CD4-positive, alpha-beta T cell treated with Interleukin-4 for 4 hours (primary cell): ENCODE data around the gene ZFHX3.
"Not testable (repeated sequence)": the region's sequence is repeated elsewhere in the genome, so short reads cannot be mapped to it uniquely, and the experiment has no call there.

ENCODE experiments used
- DNase-seq: peaks from one replicate; pipeline ENCODE4 v3.0.0-alpha.2; 2020

The ZFHX3 gene

DNA sequence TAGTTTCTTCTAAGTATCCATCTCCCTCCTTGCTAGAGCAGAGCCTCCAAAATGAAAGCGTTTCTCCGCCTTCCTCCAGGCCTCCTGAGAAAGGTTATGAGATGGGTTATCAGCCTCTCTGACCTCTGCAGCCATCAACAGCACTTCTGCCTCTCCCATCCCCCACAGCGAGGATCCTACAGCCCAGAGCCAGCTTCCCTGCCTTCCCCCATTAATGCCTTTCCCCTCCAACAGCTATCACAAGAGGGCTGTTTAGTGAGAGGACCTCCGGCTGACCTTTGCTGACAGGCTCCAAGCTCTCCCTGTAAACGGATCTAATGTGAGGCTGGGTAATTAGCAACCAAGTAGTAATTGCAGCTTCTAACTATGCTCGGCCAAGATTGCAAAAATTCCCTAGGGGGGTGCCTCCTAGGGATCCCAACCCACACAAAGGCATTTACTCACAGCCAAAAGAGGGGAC, 55.8 kb downstream of the ZFHX3 start:
- no peak for DNase-seq

DNA sequence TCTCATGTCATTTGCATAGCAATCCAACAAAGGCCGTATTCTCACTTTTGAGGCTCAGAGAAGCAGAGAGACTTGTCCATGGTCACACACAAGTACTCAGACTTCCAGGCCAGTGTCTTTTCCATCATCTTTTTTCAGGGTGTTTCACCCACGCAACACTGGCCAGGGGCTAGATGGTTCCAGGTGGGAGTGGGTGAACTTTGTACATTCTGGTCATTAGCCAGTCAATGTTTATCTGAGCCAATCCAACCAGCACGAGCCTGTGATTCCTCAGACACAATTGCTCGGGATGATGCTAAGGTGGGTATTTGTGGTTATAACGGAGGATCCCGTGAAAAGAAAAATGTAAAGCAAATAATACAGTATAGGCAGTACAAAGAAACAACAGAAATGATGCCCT, 56.3 kb downstream of the ZFHX3 start:
- no peak for DNase-seq

DNA sequence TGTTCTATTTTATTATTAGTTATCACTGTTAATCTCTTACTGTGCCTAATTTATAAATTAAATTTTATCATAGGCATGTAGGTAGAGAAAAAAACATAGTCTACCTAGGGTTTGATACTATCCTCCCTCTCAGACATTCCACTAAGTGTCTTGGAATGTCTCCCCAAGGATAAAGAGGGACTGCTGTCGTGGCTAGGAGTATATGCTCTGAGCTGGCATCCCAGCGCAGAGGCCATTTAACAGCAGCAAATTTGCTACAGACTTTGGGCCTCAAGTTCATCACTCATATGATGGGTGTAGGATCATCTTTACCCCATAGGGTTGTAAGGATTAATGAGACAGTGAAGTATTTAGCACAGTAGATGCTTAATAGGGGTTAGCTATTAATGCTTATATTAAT, 56.7 kb downstream of the ZFHX3 start:
- no peak for DNase-seq

DNA sequence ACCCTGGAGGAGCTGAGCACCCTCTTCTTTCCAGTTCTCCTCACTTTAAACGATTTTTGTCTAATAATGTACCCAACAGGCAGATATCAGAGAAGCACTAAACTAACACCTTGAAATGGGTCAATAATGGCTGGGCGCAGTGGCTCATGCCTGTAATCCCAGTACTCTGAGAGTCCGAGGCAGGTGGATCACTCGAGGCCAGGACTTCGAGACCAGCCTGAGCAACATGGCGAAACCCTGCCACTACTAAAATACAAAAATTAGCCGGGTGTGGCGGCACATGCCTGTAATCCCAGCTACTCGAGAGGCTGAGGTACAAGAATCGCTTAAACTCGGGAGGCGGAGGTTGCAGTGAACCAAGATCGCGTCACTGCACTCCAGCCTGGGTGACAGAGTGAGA, 57.4 kb downstream of the ZFHX3 start:
- no peak for DNase-seq

DNA sequence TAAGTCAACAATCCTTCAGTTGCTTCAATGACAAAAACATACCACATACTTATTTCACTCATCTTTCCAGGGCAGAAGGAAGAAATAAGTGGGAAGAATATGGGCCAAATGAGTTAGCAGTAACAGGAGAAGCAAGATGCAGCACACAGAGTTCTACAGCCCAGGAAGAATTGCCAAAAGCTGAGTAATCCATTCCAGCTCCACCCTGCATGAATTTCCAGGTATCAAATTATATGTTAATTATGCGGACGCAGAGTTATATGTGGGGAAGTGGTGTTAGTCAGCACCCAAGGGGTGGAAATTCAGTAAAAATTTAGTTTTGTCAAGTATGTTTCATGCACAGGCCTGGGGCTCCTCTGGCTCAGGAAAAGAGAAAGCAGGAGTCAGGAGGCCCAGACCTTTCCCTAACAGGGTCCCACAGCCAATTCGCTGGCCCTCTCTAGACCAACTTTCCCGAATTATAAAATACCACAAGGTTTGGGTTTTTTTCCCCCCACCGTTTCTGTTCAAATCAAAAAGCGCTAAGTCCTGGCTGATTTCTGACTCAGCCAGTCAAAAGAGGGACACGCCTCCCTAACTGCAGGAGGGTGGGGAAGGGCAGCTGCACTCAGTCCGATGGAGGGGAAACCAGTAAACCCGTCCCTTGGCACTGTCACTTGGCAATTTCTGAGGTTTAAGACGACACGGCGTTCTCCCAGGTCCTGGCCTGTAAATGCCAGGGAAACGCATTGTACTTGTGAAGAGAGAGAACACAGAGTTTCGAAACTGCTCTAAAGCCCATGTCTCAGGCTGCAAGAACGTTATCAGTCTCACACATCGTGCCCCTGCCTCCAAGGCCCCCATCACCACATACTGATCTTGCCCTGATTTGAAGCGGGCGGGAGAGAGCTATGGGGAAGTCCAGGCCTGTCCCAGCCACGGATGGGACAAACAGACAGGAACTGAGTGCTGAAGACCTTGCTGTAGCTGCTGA, 58.1 kb downstream of the ZFHX3 start:
- DNase-seq, result no peak

DNA sequence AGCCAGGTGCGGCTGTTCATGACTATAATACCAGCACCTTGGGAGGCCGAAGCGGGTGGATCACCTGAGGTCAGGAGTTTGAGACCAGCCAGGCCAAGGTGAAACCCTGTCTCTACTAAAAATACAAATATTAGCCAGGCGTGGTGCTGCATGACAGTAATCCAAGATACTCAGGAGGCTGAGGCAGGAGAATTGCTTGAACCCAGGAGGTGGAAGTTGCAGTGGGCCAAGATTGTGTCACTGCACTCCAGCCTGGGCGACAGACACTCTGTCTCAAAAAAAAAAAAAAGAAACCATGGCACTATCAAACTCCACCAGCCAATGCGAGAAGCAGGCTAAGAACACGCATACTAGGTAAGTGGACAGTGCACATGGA, 58.7 kb downstream of the ZFHX3 start:
- DNase-seq, result not testable (repeated sequence)

DNA sequence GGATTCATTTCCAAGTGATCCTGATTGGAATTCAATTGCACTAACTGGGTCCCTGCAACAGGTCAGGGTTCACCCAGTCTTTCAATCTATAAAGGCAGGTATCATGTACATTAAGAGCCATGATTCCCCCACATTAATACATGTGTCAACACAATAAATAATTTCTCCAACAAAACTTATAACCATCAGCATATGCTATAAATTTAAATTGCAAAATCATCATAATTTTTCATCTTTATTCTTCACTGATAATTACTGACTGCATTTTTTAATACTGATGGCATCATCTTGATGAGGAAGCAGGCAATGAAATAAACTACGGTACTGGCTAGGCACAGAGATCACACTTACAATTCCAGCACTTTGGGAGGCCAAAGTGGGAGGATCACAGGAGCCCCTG, 59.4 kb downstream of the ZFHX3 start:
- no peak for DNase-seq

DNA sequence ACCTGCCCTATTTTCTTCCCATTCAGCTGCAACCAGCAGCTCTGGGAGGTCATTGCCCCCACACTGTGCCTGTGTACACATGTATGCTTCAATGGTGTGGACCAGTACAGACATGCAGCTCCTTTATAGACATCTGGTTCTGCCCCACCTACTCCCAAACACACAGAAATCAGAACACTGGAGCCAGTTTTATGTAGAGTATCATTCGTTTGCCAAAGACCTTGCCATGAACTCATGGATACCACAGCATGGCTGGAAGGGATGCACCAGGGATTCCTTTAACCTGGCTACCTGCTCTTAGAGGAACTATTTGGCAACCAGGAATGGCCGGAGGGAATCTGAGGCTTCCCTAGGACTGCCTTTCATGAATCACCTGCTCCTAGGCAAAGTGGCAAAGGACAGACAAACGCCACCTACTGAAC, 60.4 kb downstream of the ZFHX3 start:
- DNase-seq, result no peak

DNA sequence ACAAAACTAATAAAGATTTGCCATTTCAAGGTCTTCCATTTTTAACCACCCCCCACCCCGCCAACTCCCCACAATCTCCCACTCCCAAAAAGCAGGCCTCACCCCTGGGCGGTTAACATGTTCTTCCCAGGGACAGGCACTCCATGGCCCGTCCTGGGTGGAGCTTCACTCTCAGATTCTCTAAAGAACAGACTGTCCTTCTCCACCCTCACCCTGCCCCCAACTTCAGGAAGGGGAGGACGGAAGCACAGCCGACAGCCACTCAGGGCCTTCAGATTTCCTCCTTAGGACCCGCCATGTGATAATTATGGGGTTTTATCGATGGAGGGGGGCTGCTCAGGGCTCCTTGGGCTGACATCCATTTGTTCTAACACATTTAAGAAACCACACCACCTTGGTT, 61.9 kb downstream of the ZFHX3 start:
- no peak for DNase-seq

DNA sequence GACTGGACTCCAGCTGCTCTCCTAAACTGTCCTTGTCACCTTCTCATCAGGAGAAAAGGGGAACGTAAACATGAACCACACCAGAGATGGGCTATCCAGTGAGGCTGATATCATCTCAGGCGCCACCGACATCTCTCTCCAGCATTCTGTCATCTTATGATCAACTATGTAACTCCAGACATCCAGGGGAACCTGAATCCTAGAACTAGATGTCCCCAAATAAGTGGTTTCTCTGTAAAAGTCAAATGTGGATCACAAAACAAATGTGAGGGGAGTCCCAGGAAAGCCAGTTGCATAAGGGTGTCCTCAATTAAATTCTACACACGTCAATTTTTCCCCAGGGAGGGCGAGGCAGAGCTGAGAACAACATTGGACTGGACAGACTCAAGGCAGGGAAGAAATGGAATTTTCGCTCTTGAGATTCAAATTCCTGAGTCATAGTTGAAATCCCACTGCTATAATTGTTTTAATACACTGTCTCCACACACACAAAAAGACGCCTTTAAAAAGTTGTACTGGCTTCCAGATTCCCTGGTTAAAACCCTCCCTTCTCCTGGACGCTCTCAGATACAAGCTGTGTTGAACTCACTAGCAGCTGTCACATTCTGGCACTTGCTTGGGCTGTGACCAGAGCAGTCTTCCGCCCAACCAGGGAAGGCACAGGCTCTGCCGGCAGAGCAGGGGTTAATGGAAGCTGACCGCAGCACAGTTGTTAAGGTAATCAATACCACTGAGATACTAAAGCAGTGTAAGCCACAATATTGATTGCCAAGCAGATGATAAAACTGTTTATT, 62.6 kb downstream of the ZFHX3 start:
- DNase-seq, result no peak

DNA sequence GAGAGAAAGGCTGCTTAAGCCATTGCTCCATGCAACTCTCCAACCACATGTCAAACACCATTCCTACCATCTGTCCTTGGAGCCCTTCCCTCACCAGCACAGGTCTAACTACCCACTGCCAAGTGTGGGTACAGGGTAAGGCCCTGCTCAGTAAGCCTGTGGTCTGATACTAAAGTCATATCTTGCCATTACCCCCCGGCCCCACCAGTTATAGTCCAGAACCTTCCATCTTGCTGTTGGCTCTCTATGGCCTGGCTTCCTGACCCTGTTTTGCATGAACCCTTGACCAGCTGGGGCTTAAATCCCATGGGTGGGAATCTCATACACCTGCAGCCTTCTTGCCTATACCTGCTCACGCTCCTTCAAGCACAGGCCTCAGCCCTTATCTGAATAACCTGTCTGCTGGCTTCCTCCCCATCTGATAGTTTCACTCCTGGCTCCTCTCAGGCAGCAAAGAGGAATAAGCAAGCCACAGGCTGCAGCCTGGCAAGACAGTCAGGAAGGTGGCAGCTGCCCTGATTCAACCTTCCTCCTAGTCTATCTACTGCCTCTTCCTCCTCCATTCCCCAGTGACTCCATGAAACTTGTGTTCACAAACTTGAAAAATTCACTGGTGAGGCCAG, 64.1 kb downstream of the ZFHX3 start:
- DNase-seq, result no peak

DNA sequence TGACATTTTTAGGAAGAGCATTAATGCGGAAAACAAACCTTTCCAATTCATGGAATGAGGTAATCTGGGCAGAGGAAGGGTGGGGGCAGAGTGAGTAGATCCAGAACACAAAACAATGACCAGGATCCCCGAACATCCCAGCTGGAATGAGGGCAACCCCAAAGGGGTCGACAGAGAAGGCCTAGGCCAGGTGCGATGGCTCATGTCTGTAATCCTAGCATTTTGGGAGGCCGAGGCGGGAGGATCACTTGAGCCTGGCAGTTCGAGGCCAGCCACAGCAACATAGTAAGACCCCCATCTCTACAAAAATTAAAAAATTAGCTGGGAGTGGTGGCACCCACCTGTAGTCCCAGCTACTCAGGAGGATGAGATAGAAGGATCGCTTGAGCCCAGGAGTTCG, 64.7 kb downstream of the ZFHX3 start:
- no peak for DNase-seq

DNA sequence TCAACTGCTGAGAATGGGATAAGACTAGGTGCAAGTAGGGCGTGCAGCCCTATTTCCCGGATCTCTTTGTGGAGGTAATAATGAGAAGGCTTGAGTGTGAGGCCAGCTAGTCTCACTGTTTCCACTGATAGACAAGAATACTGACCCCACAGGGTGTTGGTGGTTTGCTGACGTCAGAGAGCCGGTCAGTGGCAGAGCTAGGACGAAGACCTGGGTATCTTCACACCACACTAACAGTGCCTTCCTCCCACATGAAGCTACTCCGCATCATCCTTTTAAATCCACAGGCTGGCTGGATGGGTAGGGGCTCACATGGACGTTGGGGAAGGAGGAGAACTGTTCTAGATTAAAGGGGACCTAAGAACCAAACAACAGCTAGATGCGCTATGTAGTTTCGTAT, 68.0 kb downstream of the ZFHX3 start:
- no peak for DNase-seq

DNA sequence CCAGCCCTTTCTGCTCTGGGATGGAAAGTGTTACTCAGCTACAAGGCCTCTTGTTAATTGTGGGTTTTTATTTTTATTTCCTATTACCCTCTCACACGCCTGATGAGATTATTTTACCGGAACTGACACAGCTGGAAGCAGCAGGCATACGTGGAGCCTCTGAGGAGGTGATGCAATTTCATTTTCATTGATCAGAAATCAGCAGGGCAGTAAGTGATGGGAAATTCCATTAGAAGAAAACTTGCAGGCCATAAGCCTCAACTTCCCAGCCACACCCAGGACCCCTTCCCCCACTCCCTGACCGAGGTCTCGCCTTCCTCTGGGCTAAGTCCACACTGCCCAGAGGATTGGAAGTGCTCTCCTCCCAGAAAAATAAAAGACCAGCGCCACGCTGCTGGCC, 69.7 kb downstream of the ZFHX3 start:
- no peak for DNase-seq

DNA sequence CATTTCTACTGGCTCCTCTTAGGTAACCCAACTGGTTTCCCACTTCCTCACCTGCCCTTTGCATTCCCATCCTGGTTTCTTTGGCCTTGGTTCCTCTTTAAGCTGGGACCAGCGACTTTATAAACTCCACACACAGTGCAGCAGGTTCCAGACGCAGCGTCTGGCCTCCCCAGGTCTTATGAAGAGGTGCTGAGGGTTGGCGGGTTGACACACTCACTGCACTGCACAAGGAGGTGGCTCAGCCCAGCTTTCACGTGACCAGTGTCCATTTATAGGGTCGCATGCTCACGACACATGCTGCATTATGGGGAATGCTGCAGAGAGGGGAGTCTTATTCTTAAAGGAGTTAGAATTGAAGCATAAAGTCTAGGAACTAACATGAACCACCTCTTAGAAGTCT, 70.8 kb downstream of the ZFHX3 start:
- DNase-seq, result no peak

DNA sequence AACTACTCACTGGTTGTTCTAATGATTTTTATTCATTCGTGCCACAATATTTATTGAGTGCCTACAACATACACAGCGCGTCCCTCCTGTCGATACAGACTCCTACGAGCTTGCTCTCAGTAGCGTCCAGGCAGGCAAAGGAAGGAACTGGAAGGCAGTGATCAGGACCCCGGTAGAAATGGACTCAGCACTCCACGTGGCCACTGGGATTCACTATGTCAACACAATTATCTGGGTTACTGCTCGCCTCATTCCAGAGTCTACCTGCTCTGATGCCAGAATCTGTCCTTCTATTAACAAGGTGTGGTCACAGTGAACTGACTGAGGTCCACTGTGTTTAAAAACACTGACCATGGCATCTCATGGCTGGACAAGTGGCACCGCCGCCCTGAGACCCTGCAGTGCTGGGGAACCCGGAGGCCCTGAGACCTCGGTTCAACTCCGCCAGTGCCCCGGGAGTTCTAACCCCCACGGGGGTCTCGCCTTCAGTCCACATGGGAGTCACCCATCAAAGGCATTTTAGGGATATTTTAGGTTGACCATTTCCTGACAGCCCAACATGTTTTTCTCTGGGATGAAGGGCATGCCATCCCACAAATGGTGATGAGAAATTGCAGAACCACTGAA, 71.4 kb downstream of the ZFHX3 start:
- no peak for DNase-seq

DNA sequence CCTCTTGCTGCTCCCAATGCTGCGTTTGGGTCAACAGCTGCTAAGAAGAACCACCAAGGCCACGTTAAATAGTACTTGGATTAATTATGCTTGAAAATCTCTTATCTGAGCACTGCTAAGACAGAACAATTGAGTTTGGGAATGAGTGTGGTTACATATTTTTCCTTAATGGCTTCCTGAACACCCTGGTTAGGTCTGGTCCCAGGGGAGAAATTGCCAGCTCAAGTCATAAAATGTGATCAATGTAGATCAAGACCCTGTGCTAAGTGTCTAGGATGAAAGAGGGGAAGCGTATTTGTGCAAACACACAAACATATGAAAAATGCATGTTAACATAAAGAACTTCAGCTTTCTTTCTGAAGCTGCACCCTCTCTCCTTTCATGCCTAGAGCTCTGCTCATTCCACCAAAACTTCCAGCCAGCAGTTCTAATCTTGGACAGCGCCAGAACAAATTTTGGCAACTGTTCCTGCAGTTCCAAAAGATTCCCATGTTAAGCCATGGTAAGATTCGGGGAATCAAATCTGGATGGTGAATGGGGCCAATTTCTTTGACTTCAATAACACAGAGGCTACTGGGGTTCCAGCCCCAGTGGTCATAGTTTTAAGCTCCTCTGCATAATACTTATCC, 72.0 kb downstream of the ZFHX3 start:
- no peak for DNase-seq

DNA sequence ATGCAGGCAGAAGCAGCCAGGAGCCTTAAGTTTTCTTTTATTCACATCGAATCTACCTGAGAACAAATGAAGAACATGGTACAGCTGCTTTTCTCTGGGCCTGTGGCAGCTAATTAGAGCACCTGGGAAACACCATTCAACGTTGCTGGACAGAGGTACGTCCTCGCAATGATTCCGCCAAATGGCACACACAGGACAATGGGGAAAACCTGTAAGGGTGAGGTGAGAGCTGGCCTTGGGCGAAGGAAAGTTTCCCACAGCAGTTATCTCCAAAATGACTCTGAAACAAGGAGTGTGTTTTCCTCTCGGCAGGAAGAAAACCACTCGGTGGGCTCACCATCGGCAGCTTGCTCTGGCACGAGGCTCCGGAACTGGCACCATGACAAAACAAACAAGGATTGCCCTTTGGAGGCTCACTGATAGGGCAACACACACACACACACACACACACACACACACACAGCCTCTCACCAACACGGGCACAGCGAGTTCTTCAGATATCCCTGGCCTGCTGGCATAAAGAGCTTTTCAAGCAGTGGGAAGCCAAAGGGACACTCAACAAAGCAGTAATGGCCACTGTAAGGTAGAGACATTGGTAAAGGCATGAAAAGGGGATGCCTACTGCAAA, 73.7 kb downstream of the ZFHX3 start:
- DNase-seq, result no peak

DNA sequence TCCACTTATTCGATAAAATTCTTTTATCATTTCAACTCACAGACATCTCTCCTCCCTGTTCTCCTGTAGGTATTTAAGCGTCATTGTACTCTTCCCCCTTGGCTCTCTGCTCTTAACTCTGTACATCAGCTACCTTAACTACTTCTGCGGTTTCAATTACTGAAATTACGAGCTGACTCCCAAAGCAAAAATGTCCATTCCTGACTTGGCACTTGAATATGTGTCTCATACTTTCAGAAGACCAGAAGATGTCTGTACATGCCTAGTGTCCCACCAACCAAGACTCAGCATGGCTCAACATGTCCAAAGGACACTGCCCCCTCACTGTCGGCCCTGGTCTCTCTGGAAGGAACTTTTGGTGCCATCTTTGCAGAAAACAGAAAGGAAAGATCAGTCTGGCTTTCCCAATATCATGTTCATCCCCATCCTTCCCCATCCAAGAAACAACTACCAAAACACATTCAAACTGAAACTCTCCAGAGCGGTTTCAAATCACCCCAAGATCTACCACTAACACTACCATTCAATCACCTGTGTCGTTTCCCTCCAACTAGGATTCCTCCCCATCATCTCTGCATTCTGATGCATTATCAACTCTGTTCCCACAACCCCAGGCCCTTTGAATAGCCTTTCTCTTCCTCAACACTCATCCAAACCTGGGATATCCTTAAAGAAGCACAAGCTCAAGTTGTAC, 74.9 kb downstream of the ZFHX3 start:
- DNase-seq, result no peak

DNA sequence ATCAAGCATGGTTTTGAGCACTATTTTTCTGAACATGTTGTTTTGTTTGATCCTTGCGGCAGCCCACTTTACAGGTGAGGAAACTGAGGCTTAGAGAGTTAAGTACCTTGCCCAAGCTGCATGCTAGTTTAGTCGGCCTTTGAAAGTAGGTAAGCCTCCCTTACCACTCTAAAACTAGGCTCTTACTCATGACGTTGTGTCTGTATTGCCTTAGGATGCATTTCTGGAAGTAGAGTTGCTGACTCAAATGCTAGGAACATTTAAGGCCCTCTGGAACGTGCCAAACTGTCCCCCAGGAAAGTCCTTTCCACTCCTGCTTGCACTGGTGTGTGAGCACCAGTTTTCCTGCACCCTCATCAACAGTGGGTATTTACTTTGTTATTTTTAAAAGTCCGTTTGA, 76.6 kb downstream of the ZFHX3 start:
- DNase-seq, result no peak

DNA sequence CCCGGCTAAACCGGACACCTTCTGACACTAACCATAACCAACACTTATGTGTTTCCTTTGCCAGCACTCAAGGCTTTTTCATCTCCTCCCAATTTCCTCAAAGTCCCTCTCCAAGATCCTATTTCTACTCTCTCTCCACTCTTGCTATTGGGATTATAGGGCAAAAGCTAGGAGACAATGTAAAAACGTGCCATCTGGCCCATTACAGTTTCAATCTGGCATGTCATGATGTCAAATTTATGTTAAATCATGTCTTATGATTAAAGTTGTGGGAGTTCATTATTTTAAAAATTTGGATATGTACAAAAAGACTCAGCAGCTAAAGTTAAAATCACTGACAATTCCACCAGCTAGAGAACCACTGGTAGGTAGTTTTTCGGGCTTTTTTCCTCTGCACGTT, 77.3 kb downstream of the ZFHX3 start:
- no peak for DNase-seq

DNA sequence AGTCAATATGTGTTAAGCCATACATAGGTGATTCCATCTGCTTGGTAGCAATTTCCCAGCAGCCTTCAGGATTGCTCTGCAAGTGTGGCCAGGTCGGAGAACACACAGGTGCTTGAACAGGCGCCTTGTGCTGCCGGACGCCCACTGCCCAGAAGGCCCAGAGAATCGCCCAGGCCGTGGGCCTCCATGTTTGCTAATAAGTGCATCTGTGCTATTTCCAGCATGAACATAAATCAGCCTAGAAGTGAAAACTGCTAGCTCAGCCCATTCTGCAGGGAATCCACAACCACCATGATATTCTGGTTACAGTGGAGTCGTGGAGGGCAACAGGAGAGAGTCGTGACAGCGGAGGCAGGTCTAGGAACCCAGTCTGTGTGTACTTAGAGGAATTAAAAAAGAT, 78.1 kb downstream of the ZFHX3 start:
- DNase-seq, result no peak
